IPS DF 4.7 (cell line): ENCODE results near the gene SMIM3.

Experiments
- DNase-seq: peaks from one replicate; pipeline ENCODE4 v3.0.0-alpha.2; 2013; ENCODE audit warnings: low spot score; ENCODE audit errors: extremely low read depth

Gene SMIM3

GRCh38 chr5:150765011-150765798, 13.4 kb upstream of the SMIM3 start:
- DNase-seq = no peak

DNA sequence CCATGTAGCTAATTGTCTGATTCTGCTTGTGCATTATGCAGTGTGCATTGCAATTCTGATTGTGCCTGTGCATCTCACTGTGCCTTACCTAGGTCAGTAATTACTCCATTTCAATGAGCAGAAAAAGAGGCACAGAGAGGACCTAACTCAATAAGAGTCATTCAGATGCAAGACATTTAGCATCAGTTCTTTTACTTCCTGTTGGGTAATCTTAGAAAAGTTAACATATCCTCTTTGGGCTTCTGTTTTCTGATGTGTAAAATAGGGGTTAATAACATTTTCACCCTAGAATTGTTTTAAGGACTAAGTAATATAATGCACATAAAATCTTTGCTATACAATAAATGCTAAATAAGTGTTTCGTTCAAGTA, 12.8 kb upstream of the SMIM3 start:
- DNase-seq = no peak

GRCh38 chr5:150766251-150766650, 12.3 kb upstream of the SMIM3 start:
- no peak for DNase-seq

GRCh38 chr5:150771034-150771795, 7.3 kb upstream of the SMIM3 start:
- no peak for DNase-seq

DNA sequence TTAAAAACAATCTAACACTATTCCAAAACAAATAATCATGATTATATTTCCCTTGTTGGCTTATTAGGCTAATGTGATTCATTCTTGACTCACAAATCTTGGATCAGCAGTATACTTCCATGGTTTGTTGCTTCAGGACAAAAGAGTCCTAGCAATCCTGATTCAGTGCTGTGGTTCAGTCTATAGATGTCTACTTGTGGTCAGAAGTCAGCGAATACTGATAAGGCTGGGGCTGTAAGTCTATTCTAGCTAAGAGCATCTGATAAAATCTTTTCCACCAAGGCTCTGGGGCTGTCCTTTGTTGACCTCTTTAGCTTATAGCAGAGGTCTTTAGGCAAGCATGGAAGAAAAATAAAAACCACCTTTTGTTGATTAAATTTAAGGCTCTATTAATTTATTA, 4.4 kb upstream of the SMIM3 start:
- no peak for DNase-seq

- no peak for DNase-seq
Observed at GRCh38 chr5:150777685-150778084, 872 bp upstream of the SMIM3 start.

- DNase-seq = no peak
Observed at GRCh38 chr5:150778088-150778516, 455 bp upstream of the SMIM3 start.

- no peak for DNase-seq
Observed at GRCh38 chr5:150779397-150780186, 1.0 kb downstream of the SMIM3 start.

GRCh38 chr5:150780187-150780692, 1.7 kb downstream of the SMIM3 start:
- DNase-seq = no peak

- no peak for DNase-seq
Observed at GRCh38 chr5:150780816-150781221, 2.3 kb downstream of the SMIM3 start.

DNA sequence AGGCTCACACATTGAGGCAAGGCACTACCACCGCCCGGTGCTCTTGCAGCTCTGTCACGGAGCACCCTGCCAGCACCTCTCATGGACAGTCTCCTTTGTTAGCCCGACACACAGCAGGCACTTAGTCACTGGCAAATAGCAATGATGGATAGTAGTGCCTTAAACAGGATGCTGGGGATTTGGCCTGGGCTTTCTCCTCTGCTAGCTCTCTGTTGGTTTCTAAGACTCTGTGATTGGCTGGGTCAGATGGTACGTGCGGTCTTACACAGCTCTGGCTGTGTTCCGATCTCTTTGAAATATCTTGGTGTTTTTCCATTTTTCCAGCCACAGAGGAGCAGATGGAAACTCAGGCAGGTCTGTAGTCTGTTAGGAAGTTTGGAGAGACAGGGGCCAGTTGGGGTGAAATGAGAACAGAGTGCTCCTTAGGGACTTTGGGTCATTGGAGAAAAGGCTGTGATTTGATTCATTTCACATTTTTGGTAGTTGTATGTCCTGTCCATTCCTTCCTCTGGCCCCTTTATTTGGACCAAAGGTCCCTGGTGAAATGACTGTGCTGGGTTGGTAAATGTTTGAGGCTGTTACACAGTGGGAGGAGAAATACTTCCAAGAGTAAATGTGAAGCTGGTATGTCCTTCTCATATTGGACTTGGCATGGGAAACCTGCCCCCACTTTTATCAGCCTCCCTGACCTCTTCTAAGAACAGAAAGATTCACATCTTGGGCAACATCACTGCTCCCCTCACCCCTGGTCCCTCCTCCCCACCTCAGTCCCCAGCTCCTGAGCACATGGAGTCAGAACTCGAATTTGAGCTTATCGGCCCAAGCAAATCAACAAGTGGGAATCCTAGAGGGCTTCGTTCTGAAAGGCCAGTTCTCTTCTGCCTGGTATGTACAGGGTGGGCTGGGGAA, 3.4 kb downstream of the SMIM3 start:
- no peak for DNase-seq

DNA sequence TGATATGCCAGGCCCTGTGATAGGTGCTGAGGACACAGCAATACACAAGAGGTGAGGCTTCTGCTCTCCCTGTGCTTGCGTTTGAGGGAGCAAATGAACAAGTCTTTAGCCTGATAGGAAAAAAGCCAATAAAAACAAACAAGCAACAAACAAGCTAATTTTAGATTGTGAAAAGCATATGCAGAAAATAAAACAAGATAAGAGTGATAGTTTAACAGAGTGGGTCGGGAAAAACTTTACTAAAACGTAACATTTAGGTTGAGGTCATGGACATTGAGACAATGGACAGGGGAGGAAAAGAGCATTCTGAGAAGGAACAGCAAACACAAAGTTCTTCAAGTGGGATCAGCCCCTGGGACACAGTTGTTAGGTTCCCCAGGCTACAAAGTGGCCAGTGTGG, 4.3 kb downstream of the SMIM3 start:
- DNase-seq = no peak

DNA sequence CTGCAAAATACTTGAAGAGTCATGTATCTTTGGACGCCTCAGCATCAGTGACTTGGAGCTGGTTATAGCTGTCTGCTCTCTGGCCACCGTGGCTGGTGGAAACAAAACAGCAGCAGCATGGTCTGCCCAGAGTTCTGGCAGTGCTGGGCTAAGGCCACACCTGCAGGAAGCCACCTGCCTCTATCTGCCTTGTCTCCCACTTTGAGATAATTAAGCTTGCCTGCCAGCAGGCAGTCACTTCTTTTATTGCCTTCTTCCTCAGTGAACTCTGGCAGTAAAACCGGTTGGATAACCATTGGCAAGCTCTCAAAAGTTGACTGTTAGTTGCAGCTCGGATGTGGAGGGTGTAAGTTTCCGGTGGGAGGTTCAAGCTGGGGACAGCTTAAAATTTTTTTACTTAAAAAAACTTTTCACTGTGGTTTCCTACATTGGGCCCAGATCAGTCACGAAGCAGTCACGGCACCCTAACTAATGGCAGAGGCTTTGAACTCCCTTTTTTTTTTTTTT, 4.9 kb downstream of the SMIM3 start:
- no peak for DNase-seq

- no peak for DNase-seq
Observed at GRCh38 chr5:150785950-150786349, 7.4 kb downstream of the SMIM3 start.

GRCh38 chr5:150786876-150787275, 8.3 kb downstream of the SMIM3 start:
- DNase-seq = no peak

DNA sequence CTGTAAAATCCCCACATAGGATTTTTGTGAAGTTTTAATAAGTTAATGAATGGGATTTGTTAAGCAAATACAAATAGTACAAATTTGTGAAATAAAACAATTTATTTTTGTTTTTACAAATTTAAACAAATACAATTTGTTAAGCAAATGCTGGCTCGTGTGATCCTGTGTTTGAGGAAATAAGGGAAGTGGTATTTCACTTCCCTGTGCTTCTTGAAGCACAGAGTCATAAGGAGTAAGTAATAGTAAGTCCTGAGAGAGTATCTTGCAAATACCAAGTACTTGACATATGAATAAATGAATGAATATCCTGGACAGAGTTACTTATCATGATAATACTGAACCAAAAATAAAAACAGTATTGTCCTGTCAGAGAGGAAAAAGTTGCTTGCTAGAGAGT, 9.1 kb downstream of the SMIM3 start:
- DNase-seq = no peak

DNA sequence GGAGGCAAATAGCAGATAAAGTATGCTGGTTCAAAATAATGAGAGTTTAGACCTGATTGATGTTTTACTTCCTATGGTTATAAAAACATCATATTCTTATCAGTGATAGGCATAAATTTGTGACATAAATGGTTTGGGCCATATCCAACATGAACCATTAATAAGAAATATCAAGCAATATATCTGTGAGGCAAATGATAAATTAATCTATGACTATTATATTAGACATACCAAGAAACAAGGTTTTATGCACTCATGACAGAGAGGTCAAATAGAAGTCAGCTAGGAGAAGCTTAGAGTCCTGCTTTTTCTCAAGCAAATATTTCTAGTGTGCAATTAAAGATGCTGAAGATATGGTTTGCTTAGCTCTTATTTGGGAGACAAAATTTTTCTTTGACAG, 10.4 kb downstream of the SMIM3 start:
- no peak for DNase-seq

DNA sequence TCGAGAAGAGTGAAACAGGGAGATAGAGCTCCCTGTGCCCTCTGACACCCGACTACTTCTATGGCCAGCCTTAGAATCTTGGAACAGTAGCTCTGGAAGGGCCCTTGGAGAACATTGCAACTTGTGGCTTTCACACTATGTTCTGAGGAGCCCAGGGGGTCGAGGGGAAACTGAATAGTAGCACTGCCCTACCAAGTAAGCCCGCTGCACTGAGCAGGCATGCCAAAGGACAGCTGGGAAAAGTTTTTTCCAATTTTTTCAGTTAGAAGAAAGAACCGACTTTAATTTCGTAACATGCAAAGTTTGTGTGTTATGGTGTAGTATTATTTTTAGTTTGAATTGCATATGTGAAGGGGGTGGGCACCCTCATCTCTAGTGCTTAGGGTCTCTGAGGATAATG, 10.9 kb downstream of the SMIM3 start:
- no peak for DNase-seq

GRCh38 chr5:150789943-150790611, 11.5 kb downstream of the SMIM3 start:
- DNase-seq = no peak

DNA sequence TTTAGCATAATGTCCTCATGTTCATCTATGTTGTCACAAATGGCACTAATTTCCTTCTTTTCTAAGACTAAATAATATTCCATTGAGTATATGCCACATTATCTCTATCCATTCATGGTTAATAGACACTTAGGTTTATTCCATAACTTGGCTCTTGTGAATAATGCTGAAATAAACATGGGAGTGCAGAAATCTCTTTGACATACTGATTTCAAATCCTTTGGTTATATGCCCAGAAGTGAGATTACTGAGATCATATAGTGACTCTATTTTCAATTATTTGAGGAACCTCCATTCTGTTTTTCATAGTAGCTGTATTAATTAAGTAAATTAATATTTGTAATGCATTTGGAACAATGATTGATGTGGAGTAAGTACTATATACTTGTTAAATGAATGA, 13.0 kb downstream of the SMIM3 start:
- DNase-seq = no peak
